ENCODE data around the gene KIF21B. TPM values are rescaled to one million over a fixed set of nuclear protein-coding genes. Genes with fewer than 3 reads are reported as not detected.
A peak's percentile ranks its signal among the peaks of the same experiment; 100 is the strongest.

The KIF21B gene
- total and polyA plus RNA-seq, 9 of the 15 experiments (the other 6 are each of a cell fraction or from before 2014, with no cell fraction given): 0.46 to 13.4 (median 5.9) TPM

DNA sequence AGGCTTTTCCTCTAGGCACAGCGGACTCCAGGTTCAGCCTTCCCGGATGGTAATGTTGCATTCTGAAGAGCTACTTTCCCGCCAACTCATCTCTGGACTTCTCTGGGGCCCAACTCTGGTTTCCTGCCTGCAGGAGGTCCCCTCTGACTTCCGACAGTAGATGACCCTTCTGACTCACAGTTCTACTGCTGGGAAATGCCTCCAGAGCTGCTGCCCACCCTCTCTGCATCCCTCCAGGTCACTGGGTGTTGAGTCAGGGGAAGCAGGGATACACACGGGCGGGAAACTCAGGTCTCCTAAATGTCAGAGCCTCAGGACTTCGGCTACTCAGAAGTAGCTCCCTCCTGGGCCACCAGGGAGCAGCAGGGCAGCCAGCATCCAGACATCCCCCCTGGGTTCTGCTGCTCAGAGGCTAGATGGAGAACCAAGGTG, 2.1 kb upstream of the KIF21B start:
- Histone ChIP-seq H3K27me3 (ENCODE audit: control insufficient read depth in 2 of 2, insufficient read depth in 2 of 2, low read length in 2 of 2) (peaks cover 2 to 4% of the 10 kb centered on the region in 2 experiments; a peak in 2 of 5 replicates), H3K9me1 (ENCODE audit: control insufficient read depth, insufficient read depth, low read length) (peaks cover 7% of the 10 kb centered on the region), H3K79me2 (ENCODE audit: control insufficient read depth, insufficient read depth, low read length) (peaks cover 11% of the 10 kb centered on the region; the same call in 2 of the 3 replicates), H2AFZ (ENCODE audit: low read depth, low read length) (peak overlapping the region; percentile 75), H3K4me1 (replicated peaks in 1 of 2; ENCODE audit: control insufficient read depth in 2 of 2, insufficient read depth in 2 of 2, low read length in 2 of 2) (peaks cover 35 to 57% of the 10 kb centered on the region in 2 experiments), H3K27ac (ENCODE audit: extremely low read depth, low read depth, low read length) (no peak overlapping the region), H3K36me3 (ENCODE audit: control insufficient read depth, insufficient read depth, low read length) (no peaks in the 10 kb centered on the region), H3K9ac (ENCODE audit: insufficient read depth in 1 of 2, low read depth in 2 of 2, low read length in 2 of 2) (no peak overlapping the region), H3K4me3 (no peak overlapping the region), H4K20me1 (replicated peaks; ENCODE audit: control insufficient read depth, insufficient read depth, low read length) (no peaks in the 10 kb centered on the region; the same call in 1 of the 2 replicates), H3K4me2 (ENCODE audit: insufficient read depth, low read length) (peak overlapping the region; percentile 3), H3K9me3 (replicated peaks; ENCODE audit: control insufficient read depth, insufficient read depth, low read depth, low read length) (no peaks in the 10 kb centered on the region)
- peak; percentile 56 to 69 (median 62) for DNase-seq (ENCODE audit: extremely low read depth in 1 of 4, low spot score in 3 of 4)
- intact Hi-C loops (cut with micrococcal nuclease) (no loop called here), in situ Hi-C loops (cut with MboI) (no loop called here)
- WGBS (ENCODE audit: insufficient coverage, low coverage, missing lambda C conversion rate): 24% methylated on average over 7 of the region's 7 CpGs
- ChIA-PET CTCF (ENCODE audit: low intra/inter-chr PET ratio) (no interaction called here), POLR2A (interaction anchor here (0.7 to 2.1 kb wide), 3 partner anchors 10 to 180 kb away, joined by 3 to 11 read pairs (median 3); no protein-coding TSS in a partner anchor)
- peak; percentile 59 for FAIRE-seq
- no TSS peak for BruUV-seq (replicated peaks)
- ATAC-seq: peak; percentile 44
- no peak for TF ChIP-seq ATF4 (CRISPR knock-in tag; IDR thresholded peaks at IDR 0.05)
- peak in 1 of 2 experiments; percentile 58 for TF ChIP-seq E2F6 (IDR thresholded peaks at IDR 0.05; ENCODE audit: borderline replicate concordance in 1 of 2, extremely low read depth in 1 of 2, insufficient read depth in 1 of 2, insufficient read length in 1 of 2, low read depth in 1 of 2, low read length in 1 of 2, poor library complexity in 1 of 2, severe bottlenecking in 1 of 2)
- peak; percentile 51; the same call in 1 of the 2 replicates for TF ChIP-seq CTBP1 (IDR thresholded peaks at IDR 0.05; ENCODE audit: borderline replicate concordance)
- TF ChIP-seq, protein P1, sequence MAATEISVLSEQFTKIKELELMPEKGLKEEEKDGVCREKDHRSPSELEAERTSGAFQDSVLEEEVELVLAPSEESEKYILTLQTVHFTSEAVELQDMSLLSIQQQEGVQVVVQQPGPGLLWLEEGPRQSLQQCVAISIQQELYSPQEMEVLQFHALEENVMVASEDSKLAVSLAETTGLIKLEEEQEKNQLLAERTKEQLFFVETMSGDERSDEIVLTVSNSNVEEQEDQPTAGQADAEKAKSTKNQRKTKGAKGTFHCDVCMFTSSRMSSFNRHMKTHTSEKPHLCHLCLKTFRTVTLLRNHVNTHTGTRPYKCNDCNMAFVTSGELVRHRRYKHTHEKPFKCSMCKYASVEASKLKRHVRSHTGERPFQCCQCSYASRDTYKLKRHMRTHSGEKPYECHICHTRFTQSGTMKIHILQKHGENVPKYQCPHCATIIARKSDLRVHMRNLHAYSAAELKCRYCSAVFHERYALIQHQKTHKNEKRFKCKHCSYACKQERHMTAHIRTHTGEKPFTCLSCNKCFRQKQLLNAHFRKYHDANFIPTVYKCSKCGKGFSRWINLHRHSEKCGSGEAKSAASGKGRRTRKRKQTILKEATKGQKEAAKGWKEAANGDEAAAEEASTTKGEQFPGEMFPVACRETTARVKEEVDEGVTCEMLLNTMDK (IDR thresholded peaks at IDR 0.05; ENCODE audit: borderline replicate concordance, insufficient read depth, low read depth, low read length, poor library complexity, severe bottlenecking): peak; percentile 30
- 0 out of 4 replicates have a peak, but pooled peaks of 1 of the 2 experiments have one; percentile 20 for TF ChIP-seq MAZ (CRISPR knock-in tag; conservative IDR thresholded peaks at IDR 0.05 in 1 of 2, IDR thresholded peaks at IDR 0.05 in 1 of 2)
- TF ChIP-seq RAD21 (CRISPR knock-in tag; conservative IDR thresholded peaks at IDR 0.05 in 1 of 2, IDR thresholded peaks at IDR 0.05 in 1 of 2): peak in 1 of 2 experiments; percentile 41; a peak in 2 of 4 replicates
- no peak for TF ChIP-seq MXI1 (IDR thresholded peaks at IDR 0.05; ENCODE audit: low read depth, low read length)
- TF ChIP-seq CTCF (IDR thresholded peaks at IDR 0.05 in 2 of 3, conservative IDR thresholded peaks at IDR 0.05 in 1 of 3; ENCODE audit: insufficient read depth in 2 of 3, low read depth in 1 of 3, low read length in 3 of 3): peak; percentile 49 to 67 (median 62)
- TF ChIP-seq RFX1 (IDR thresholded peaks at IDR 0.05): no peak
- TF ChIP-seq RB1 (IDR thresholded peaks at IDR 0.05; ENCODE audit: low read depth): peak; percentile 37; the same call in 1 of the 2 replicates
- 0 out of 4 replicates have a peak, but pooled peaks of 1 of the 2 experiments have one; percentile 17 for TF ChIP-seq RCOR1 (IDR thresholded peaks at IDR 0.05; ENCODE audit: borderline replicate concordance in 1 of 2, low read depth in 2 of 2, low read length in 2 of 2)
- TF ChIP-seq, protein P2, sequence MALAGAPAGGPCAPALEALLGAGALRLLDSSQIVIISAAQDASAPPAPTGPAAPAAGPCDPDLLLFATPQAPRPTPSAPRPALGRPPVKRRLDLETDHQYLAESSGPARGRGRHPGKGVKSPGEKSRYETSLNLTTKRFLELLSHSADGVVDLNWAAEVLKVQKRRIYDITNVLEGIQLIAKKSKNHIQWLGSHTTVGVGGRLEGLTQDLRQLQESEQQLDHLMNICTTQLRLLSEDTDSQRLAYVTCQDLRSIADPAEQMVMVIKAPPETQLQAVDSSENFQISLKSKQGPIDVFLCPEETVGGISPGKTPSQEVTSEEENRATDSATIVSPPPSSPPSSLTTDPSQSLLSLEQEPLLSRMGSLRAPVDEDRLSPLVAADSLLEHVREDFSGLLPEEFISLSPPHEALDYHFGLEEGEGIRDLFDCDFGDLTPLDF (CRISPR knock-in tag; IDR thresholded peaks at IDR 0.05): peak; percentile 45; the same call in 1 of the 2 replicates
